ENCODE data around the gene TTC7B. TPM values are rescaled to one million over a fixed set of nuclear protein-coding genes. Genes with fewer than 3 reads are reported as not detected.
A peak's percentile ranks its signal among the peaks of the same experiment; 100 is the strongest.

The TTC7B gene
- total and polyA plus RNA-seq, 9 of the 15 experiments (the other 6 are each of a cell fraction or from before 2014, with no cell fraction given): 2.2 to 77.2 (median 36.7) TPM

DNA sequence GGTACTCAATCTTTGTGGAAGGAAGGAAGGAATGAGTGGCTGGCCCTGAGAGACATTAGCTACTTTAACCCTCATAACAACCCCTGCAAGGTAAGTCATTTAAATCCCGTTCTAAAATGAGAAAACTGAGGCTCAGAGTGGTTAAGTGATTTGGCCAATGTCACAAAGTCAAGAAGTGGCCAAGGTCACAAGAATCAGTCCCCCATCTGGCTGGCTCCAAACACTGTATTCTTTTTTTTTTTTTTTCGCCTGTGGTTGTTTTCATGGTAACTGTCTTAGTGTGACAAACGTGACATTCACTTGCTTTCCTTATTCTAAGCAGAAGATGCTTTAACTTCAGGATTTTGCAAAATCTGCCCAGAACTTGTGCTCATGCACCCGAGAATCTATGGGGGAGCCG is 2.8 kb downstream of the TTC7B start:
- ATAC-seq: no peak
- Histone ChIP-seq H3K79me2 (ENCODE audit: control insufficient read depth, insufficient read depth, low read length) (peaks cover 76% of the 10 kb centered on the region), H3K4me1 (replicated peaks in 1 of 2; ENCODE audit: control insufficient read depth in 2 of 2, insufficient read depth in 2 of 2, low read length in 2 of 2) (peaks cover 36 to 37% of the 10 kb centered on the region in 2 experiments), H3K27me3 (ENCODE audit: control insufficient read depth in 2 of 2, insufficient read depth in 2 of 2, low read length in 2 of 2) (no peaks in the 10 kb centered on the region), H4K20me1 (replicated peaks; ENCODE audit: control insufficient read depth, insufficient read depth, low read length) (no peaks in the 10 kb centered on the region), H3K4me3 (no peak overlapping the region; the same call in 1 of the 2 replicates), H3K9me3 (replicated peaks; ENCODE audit: control insufficient read depth, insufficient read depth, low read depth, low read length) (no peaks in the 10 kb centered on the region), H3K27ac (ENCODE audit: extremely low read depth, low read depth, low read length) (no peak overlapping the region), H3K9me1 (ENCODE audit: control insufficient read depth, insufficient read depth, low read length) (no peaks in the 10 kb centered on the region), H3K4me2 (ENCODE audit: insufficient read depth, low read length) (no peak overlapping the region), H3K9ac (ENCODE audit: insufficient read depth in 1 of 2, low read depth in 2 of 2, low read length in 2 of 2) (no peak overlapping the region), H2AFZ (ENCODE audit: low read depth, low read length) (no peak overlapping the region), H3K36me3 (ENCODE audit: control insufficient read depth, insufficient read depth, low read length) (peaks cover 5% of the 10 kb centered on the region; the same call in 1 of the 3 replicates)
- POLR2A ChIA-PET: interaction anchor here (1.6 kb wide), 1 partner anchor 18 kb away, joined by 6 read pairs; no protein-coding TSS in a partner anchor
- TF ChIP-seq BRD9 (IDR thresholded peaks at IDR 0.05; ENCODE audit: low read depth, partially characterized antibody) (no peak), TCF3 (CRISPR knock-in tag; IDR thresholded peaks at IDR 0.05) (no peak), ZNF121 (CRISPR knock-in tag; conservative IDR thresholded peaks at IDR 0.05) (peak; percentile 51; the same call in 1 of the 2 replicates), ZNF134 (CRISPR knock-in tag; conservative IDR thresholded peaks at IDR 0.05) (no peak), RBM25 (IDR thresholded peaks at IDR 0.05; ENCODE audit: low read depth, low read length, severe bottlenecking) (peak; percentile 42), ZNF655 (CRISPR knock-in tag; IDR thresholded peaks at IDR 0.05) (no peak), KDM5B (IDR thresholded peaks at IDR 0.05; ENCODE audit: insufficient replicate concordance, low read depth, low read length) (no peak), CHD4 (IDR thresholded peaks at IDR 0.05; ENCODE audit: insufficient read depth, insufficient replicate concordance, low read depth, low read length, poor library complexity, severe bottlenecking) (no peak)
- FAIRE-seq: peak; percentile 69
- intact Hi-C loops (cut with micrococcal nuclease) (no loop called here), in situ Hi-C loops (cut with MboI) (no loop called here)
- no peak for DNase-seq (ENCODE audit: extremely low read depth in 1 of 4, low spot score in 3 of 4)
- 44% methylated on average over 2 of the region's 5 CpGs for WGBS (ENCODE audit: insufficient coverage, low coverage, missing lambda C conversion rate)
- CTCF ChIA-PET (ENCODE audit: low intra/inter-chr PET ratio): no interaction called here
- no TSS peak for BruUV-seq (replicated peaks)

All from K562 (cell line).